GM12892 (cell line): ENCODE measurements around the gene CDH23.

ENCODE experiments used
- POLR2A ChIP-seq: IDR thresholded peaks from 2 replicates; pipeline ENCODE4 v1.6.1; 2011; ENCODE audit warnings: low read depth, low read length, control low read depth
- TAF1 ChIP-seq: IDR thresholded peaks from 2 replicates; pipeline ENCODE4 v1.6.1; 2011; ENCODE audit warnings: low read depth, mild to moderate bottlenecking, control low read depth, low read length, borderline replicate concordance

GRCh38 chr10:71727105-71727737 lies 330.5 kb downstream of the CDH23 start:
- no peak for TF ChIP-seq POLR2A
- TF ChIP-seq TAF1 = no peak
